Fibroblast of skin of right quadriceps (primary cell): ENCODE measurements around the gene CPVL.

Experiments used
- DNase-seq: peaks from one replicate; pipeline ENCODE4 v3.0.0-alpha.2; 2013

Gene CPVL

GRCh38 chr7:29146057-29146706 is at the start of gene CPVL:
Gene CPVL (minus strand): TSS chr7:29146537. CDS start chr7:29121061, 25,476 bp downstream.
- peak; percentile 8 for DNase-seq

DNA sequence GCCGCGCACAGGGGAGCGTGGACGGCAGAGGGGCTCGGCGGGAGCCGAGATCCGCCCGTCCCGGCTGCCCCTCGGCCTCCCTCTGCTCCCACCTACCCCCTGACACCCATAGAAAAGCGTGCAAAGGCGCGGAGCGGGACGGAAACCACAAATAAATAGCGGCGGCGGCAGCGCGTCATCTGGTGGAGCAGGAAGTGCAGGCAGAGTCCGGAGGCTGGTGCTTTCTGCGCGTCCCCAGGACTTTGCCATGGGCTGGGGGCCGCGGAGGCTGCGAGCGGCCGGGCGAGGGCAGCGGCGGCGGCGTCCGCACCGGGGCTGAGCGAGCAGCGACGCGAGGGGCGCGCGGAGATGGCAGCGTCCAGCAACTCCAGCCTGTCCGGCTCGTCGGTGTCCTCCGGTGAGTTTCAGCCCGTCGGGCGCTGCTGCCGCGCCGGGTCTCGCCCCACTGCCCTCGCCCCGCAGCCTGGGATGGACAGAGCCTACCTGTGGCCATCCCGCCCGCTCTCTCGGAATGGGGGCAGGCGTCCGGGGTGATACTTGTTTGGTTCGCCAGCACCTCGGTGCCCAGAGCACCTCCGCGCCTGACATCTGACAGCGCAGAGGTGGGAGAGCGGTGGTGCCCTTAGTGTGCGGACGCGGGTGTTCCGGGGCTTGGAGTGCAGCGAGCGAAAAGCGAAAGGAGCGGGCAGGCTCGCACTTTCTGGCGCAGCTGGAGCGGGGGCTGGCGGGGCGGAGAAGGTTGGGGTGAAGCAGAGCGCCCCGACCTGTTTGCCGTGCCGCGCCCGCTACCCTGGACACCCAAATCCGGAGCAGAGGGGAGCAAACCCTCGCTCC is 48.5 kb upstream of the CPVL start, which contains the start of gene CHN2:
CHN2 (plus strand) TSS at position 182 of the 834 bp plus-strand sequence.
- DNase-seq: peak; percentile 20

DNA sequence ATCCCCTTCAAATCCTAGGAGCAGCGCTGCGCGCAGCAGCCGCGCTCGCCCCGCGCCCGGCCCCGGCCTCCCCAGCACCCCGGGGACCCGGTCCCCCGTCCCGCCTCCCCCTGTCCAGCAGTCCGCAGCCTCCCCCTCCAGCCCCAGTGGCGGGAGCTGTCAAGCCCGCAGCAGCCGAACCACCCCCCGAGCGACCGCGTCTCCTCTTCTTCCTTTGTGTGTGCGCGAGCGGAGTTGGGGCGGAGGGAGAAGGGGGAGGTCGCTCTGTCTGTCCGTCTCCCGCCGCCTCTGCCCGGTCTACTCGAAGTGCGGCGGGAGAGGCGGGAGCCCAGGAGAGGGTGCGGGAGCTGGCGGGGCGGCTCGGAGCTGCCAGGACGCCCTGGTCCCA is 47.9 kb upstream of the CPVL start:
- DNase-seq: no peak

- DNase-seq: no peak
Measured at GRCh38 chr7:29193316-29194205, 47.2 kb upstream of the CPVL start.

- DNase-seq: no peak
Measured at GRCh38 chr7:29192811-29193210, 46.5 kb upstream of the CPVL start.

GRCh38 chr7:29192323-29192722 is 46.0 kb upstream of the CPVL start:
- no peak for DNase-seq

DNA sequence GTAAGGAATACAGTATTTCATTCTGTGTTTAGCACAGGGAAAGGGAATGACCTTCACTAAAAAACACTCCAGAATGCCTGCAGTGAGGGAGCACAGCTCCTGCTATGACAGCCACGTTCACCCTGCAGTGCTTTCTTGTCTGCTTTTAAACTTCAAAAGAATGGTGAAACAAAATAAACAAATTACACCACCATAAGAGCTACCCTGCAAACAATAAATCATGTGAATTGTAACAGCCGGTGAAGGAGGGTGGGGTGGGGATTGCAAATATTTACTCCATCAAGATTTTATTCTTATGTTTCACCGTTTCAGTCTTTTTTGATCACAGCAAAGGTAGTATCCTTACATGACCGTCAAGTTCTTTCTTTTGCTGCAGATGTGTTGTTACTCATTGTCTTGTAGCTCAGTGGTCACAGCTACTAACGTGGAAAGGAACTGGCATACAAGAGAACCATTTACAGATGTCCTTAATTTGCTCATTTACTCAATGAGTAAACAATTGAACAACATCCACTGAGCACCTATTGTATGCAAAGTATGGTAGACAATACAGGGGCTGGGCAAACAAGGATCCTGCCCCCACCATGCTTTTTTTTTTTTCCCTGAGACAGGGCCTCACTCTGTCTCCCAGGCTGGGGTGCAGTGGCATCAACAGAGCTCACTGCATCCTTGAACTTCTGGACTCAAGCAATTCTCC is 44.2 kb upstream of the CPVL start:
- no peak for DNase-seq

DNA sequence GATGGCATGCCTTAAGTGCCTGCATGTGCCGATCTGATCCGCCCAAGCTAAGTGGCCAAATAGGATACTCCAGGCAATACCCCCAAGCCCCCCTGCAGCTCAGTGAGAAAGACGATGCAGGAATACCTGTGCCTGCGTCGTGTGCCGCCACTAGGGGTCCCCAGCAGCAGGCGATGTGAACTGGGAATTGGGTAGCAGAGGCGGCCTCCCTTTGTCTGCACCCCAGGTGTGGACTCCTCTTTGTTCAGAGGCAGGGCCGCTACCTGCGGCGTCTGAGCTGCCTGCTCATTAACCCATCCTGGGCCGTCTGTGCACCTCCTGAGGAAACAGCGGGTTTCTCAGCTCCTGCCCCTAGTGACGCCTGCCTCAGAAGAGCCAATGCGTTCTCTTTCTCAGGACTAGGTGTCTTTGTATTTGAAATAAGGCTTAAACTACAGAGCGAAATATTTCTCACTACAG is 43.4 kb upstream of the CPVL start:
- DNase-seq: peak; percentile 23

DNA sequence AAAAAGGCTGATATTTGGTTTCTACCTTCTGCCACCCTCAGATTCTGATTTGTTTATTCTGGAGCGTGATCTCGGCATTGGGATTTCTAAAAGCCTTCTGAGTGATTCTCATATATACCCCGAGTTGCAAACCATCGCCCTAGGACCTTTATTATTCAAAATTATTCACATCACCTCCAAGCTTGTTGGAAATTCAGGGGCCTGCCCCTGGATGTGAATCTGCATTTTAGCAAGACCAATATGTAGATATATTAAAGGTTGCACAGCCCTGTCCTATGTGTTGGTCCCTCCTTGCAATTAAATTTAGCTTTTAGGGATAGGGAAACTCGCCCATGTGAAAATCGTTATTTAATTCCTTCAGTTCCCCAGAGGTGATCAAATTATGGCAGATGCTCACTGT is 39.3 kb upstream of the CPVL start:
- DNase-seq: no peak

- DNase-seq: no peak
Measured at GRCh38 chr7:29184599-29184998, 38.3 kb upstream of the CPVL start.

DNA sequence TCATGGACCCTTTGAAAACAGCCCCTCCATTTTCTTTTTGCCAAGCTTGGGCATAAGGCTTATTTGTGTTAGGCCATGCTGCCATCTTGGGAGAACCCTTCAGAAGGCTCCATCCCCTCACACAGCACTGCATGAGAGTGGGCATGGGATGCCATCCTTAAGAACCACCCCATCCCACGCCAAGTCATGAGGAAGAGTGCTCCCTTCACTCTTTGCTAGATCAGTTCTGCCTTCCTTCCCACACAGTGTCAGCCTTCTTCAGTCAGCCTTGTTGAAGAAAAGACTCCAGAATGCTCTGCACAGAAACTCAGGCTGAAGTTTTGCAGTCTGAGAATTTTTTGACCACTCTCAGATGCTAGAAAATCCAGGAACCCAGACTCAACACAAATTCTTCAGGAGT is 32.8 kb upstream of the CPVL start:
- DNase-seq: no peak

- DNase-seq: no peak
Measured at GRCh38 chr7:29177963-29178600, 31.7 kb upstream of the CPVL start.

GRCh38 chr7:29173458-29173857 is 27.1 kb upstream of the CPVL start:
- DNase-seq: no peak

DNA sequence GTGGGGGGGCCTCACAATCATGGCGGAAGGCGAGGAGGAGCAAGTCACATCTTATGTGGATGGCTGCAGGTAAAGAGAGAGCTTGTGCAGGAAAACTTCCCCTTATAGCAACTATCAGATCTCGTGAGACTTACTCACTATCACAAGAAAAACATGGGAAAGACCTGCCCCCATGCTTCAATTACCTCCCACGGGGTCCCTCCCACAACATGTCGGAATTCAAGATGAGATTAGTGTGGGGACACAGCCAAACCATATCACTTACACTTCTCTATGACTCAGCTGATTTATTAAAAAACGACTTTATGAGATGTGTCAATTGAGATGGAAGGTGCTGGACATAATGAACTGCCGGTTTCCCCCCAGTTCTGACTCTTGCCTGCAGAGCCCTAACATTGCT is 24.4 kb upstream of the CPVL start:
- DNase-seq: no peak

DNA sequence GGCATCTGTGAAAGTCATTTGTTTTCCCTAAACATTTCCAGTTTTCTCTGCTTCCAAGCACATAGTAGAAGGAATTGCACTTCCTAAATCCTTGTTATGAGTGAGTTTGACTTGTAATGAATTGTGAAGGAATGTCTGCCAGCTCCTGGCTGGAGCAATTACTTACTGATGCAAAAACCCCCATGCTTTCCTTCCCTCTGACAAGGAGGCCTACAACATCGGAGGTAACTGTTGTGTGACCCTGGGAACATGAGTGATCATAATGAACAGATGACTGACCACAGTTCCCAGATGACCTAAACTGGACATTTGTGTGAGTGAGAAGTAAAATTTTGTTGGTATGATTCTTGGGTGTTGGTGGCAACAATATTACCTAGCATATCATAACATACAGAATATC is 21.4 kb upstream of the CPVL start:
- DNase-seq: no peak

DNA sequence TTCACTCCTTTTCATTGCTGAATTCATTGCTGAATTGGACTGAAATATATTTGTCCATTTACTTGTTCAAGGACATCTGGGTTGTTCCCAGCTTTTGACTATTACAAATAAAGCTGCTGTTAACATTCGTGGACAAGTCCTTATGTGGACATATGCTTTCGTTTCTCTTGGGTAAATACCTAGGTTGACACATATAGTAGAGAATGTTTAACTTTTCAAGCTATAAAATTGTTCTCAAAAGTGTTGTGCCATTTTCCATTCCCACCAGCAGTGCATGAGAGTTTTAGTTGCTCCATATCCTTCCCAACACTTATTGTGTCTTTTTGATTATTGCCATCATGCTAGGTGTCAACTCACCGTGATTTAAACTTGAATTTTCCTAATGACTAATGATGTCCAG is 17.5 kb upstream of the CPVL start:
- DNase-seq: no peak

- no peak for DNase-seq
Measured at GRCh38 chr7:29162577-29162976, 16.2 kb upstream of the CPVL start.

DNA sequence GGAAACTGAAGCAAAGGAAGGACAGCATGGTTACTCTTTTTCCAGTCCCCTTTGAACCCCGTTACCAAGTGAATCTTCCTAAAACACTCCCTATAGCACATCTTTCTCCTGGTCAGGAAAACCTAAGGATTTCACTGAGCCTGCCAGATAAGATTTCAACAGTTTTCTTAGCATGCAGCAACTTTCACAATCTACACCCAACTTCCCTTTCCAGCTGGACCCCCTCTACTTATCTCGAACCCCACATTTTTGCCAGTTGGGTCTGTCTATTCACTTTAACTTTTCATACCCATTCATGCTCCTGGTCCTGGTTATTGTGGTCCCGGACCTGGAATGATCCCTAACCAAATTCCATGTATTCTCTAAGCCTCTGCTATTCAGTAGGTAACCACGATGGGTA is 14.9 kb upstream of the CPVL start:
- DNase-seq: no peak

DNA sequence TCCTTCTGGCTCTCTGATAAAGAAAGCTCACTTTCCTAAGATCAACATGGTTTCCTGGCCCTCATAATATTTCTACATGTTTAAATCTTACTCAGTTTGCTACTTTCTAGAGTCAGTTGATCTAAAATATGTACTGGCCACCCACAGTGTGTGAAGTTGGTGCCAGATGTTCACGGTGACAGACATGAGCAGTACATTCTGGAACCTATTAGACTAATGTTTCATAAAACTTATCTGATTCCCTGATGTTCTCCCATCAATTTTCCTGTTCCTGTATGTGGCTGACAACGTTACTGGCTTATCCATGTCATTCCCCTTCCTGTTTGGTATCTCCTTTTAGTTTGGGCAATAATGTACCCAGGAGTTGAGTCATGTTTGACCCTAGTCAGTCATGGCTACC is 13.7 kb upstream of the CPVL start:
- no peak for DNase-seq

DNA sequence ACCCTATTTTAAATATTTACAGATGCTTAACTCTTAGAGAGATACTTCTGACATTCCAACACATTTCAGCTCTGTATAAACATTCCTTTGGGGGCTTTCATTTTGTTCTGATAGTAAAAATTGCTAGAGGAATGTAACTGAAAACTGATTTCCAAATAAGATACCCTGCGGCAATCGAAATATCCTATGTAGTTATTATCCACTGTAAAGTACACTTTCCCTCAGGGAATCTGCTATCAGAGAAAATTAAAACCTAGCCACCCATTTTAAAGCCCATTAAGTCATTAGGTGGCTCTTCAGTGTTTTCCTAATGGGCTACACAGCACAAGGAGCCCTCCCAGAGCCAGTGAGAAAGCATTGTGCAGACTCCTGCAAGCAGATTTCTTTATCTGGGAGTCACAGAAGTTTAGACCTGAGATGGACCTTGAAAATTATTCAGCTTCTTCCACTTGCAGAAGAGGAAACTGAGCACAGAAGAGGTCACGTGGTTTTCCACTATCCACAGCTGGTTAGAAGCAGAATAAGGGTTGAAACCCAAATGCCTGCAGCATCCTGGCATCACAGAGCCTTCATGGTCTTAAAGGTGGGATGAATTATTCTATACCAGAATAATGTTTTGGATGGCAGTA is 12.6 kb upstream of the CPVL start:
- no peak for DNase-seq

GRCh38 chr7:29156907-29157452 is 10.6 kb upstream of the CPVL start:
- no peak for DNase-seq
